NT2/D1 (cell line): ENCODE data around the gene SLC6A2.

Experiments
- SUZ12 ChIP-seq: IDR thresholded peaks from 2 replicates; pipeline ENCODE4 v1.6.1; 2011; ENCODE audit not compliant: insufficient read length, insufficient read depth; ENCODE audit errors: extremely low read depth
- YY1 ChIP-seq: IDR thresholded peaks from 2 replicates; pipeline ENCODE4 v1.6.1; 2011; ENCODE audit not compliant: insufficient read length, insufficient read depth

DNA sequence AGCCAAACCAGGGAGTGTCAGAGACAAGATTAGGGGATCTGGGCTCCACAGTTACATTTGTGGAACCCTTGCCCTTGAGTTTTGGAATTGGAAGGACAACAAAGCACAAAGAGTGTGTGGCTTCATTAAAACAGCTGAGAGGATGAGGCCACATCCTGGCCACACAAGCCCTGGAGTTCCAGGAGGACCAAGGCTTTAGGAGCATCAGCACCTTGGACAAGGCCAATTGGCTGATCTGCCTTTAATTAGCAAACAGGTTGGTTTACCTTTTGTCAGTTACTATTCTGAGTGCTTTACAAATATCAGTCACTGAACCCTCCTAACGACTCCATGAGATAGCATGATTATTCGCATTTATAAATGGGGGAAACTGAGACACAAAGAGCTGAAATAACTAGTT, 54.7 kb downstream of the SLC6A2 start:
- TF ChIP-seq YY1 (no peak), SUZ12 (no peak)
